Sigmoid colon (tissue), 4 donors: ENCODE data around the gene GALNT1.

Experiments
- CTCF ChIP-seq, 4 experiments: fragments of 450-650 bp in 3 of 4; fragments of 200-600 bp in 1 of 4; IDR thresholded peaks; one replicate each; pipeline ENCODE4 v1.5.1; 2016 to 2019; ENCODE audit warnings: antibody characterized with exemption in 4 of 4, mild to moderate bottlenecking in 3 of 4, moderate library complexity in 2 of 4
- EP300 ChIP-seq, 4 donors: sonication (generic); formaldehyde crosslinking; IDR thresholded peaks; one replicate each; pipeline ENCODE4 v1.6.1; 2017; ENCODE audit warnings: antibody characterized with exemption in 4 of 4
- POLR2A ChIP-seq, 2 donors: fragments of 450-650 bp; IDR thresholded peaks; one replicate each; pipeline ENCODE4 v1.6.1; 2016; ENCODE audit warnings: antibody characterized with exemption in 2 of 2, mild to moderate bottlenecking in 2 of 2, moderate library complexity in 2 of 2
- POLR2AphosphoS5 ChIP-seq, 4 donors: sonication (generic); formaldehyde crosslinking; IDR thresholded peaks; one replicate each; pipeline ENCODE4 v1.6.1; 2017; ENCODE audit warnings: antibody characterized with exemption in 4 of 4

- no peak for TF ChIP-seq CTCF (IDR thresholded peaks at IDR 0.05)
- TF ChIP-seq POLR2A (IDR thresholded peaks at IDR 0.05) = no peak
- TF ChIP-seq EP300 (IDR thresholded peaks at IDR 0.05) = no peak
- TF ChIP-seq POLR2AphosphoS5 (IDR thresholded peaks at IDR 0.05) = no peak
Observed at GRCh38 chr18:35592298-35592697, 10.8 kb downstream of the GALNT1 start.
